NCI-H1436 treated with DMSO at 0.1 percent for 48 hours (cell line): Measurements from ENCODE around the gene CFAP43.

ENCODE experiments used
- DNase-seq: peaks from one replicate; lab custom pipeline; 2025; lab: John Stamatoyannopoulos, UW

Gene CFAP43, protein sequence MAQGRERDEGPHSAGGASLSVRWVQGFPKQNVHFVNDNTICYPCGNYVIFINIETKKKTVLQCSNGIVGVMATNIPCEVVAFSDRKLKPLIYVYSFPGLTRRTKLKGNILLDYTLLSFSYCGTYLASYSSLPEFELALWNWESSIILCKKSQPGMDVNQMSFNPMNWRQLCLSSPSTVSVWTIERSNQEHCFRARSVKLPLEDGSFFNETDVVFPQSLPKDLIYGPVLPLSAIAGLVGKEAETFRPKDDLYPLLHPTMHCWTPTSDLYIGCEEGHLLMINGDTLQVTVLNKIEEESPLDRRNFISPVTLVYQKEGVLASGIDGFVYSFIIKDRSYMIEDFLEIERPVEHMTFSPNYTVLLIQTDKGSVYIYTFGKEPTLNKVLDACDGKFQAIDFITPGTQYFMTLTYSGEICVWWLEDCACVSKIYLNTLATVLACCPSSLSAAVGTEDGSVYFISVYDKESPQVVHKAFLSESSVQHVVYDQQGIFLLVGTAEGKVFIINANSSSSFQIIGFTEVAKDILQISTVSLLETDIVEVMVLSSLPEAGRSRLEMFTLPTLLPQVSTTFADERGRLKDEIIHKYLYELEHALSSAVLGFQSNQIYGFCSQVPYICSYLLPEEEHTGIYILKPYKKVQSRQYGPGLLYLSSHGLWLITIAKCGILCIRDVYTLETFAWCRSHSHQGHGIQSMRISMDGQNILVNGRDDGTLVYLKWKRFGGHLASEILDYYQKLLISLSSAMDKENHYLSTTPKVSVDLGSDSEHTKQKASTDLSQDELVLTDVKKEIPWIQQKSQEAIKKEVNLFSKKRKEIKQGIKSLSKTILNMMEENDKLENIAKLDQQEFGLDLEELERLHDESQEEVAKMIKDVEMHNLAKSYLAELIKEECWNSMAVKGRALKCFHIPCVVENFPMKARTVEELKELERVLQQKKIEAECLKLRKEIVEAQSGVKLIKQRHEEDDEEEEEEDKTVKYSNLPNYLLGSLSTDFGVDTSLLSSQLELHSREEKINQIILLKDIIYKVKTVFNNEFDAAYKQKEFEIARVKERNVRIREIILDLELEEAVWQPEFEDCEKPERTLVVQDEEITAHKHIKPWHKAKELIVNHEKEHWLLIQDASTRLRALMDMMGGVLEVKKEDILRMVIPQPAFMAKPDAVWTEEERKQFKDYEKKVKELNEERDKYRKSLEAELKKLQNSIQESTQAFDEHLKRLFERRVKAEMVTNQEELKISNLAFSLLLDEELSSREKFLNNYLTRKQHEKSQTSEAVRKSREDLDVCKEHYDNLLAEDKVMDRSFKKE (N-terminal part only)

GRCh38 chr10:104231784-104232612, at the start of gene CFAP43:
CFAP43 (minus strand) TSS chr10:104232364; CDS start chr10:104232246, 118 bp downstream.
- DNase-seq = peak; percentile 71

GRCh38 chr10:104281694-104282093, 49.5 kb upstream of the CFAP43 start:
- DNase-seq = no peak

GRCh38 chr10:104279550-104280259, 47.5 kb upstream of the CFAP43 start:
- no peak for DNase-seq

GRCh38 chr10:104277785-104278184, 45.6 kb upstream of the CFAP43 start:
- DNase-seq = no peak

DNA sequence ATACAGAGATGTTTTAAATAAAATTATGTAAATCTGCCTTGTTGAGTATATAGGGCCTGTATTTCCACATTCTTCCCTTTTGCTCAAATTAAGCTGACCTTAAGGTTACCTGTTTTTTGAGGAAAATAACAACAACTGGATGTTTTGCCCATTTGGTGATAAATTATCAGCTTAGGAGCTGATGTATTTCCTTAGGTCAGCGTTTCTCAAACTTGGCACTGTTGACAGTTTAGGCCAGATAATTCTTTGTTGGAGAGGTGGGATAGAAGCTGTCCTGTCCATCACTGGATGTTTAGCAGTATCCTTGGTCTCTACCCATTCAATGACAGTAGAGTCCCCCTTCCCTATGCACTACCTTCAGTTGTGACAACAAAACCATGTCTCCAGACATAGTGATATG, 44.0 kb upstream of the CFAP43 start:
- no peak for DNase-seq

DNA sequence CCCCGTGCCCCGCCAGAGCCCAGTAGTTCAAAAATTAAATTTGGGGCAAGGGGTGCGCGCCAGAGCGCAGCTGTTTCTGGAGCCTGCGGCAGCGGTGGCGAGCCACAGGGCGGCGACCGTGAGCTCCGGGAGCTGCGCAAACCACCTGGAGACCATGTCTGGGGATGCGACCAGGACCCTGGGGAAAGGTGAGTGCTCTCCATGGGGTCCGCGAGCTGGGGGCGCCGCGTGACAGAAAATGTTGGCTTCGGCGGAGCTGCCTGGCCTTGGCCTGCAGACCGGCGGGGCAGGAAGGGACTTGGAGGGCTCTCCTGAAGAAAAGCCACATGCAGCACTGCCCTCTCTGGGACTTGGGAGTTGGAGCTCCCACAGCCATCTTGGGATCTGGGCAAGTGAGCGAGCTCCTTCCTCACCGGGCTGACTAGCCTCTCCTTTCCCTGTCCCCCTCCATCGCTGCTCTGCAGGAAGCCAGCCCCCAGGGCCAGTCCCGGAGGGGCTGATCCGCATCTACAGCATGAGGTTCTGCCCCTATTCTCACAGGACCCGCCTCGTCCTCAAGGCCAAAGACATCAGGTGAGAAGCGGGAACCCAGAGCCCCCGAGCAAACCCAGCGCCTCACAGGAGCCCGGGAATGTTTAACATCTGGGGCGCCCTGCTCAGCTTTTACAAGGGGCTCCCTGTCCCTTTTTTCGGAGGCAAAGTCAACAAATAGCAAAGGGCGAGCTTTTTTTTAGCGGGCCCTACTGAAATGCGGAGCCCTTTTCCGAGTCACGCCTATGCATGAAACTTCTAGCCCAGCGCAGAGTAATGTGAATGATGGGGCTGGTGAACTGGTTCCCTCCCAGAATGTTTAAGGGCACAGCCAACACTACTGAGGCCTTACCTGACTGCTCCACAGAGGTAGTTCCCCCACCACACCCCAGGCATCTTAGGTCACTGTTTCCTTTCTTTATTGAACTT, 42.9 kb upstream of the CFAP43 start:
- DNase-seq = no peak

DNA sequence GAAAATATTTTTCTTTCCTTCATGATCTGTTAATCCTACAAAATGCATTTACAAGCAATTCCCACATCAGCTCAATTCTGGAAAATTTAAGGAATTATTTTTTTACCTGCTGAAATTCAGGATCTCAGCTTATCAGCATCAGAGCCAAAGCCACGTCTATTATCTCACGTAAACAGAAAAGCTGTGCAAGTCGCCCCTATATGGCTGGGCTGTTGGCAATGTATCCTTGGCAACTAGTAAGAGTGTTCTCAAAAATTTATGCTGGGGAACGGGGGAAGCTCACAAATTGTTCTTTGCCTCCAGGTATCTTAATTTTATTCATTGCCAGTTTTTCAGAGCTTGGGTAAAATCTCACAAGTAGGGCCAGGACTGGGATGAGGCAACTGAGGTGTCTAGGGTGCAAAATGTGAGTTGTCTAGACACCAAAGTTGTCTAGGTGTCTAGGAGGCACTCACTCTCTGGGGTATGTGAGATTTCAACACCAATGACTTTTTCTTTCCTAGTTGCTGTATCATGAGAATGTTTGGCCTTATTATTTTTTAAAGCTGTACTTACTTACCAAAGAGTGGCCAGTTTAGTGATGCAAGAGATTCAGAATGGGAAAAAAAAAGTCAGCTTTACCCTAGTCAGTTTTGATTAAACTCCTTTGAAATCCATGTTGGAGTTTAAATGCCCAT, 41.9 kb upstream of the CFAP43 start:
- no peak for DNase-seq

DNA sequence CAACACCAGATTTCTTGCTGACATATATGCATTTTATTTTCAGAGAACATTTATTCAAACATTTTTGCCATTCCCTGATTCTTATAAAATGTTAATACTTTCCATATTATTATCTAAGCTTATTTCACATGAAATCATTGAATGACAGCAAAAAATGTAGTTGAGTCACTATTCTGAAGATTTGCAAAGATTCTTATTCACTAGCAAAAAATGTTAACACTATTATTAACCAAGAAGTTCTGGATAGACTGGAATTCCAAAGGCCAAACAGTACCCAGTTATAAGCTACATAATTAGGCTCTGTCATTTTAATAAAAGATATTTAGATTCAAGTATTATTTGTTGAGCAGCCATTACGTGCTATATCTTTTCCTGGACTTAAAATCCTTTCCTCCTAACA, 41.1 kb upstream of the CFAP43 start:
- no peak for DNase-seq

- DNase-seq = peak; percentile 97
Observed at GRCh38 chr10:104268713-104269645, 36.8 kb upstream of the CFAP43 start, which contains the start of gene GSTO2. GSTO2 (plus strand) TSS chr10:104269184; CDS start chr10:104274916, 5,732 bp downstream.

DNA sequence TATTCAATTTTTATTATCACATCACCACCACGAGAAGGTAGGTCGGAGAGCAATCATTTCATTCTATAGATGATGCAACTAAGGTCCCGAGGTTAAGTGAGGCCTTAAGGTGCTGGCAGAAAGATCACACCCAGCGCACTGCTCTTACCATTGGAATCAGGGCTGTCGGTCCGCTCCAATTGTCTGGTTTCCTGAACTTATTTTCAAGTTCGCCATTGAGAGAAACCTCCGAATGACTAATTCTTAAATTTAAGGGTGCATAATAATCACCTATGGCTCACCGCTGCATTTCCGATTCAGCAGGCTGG, 36.2 kb upstream of the CFAP43 start:
- no peak for DNase-seq

DNA sequence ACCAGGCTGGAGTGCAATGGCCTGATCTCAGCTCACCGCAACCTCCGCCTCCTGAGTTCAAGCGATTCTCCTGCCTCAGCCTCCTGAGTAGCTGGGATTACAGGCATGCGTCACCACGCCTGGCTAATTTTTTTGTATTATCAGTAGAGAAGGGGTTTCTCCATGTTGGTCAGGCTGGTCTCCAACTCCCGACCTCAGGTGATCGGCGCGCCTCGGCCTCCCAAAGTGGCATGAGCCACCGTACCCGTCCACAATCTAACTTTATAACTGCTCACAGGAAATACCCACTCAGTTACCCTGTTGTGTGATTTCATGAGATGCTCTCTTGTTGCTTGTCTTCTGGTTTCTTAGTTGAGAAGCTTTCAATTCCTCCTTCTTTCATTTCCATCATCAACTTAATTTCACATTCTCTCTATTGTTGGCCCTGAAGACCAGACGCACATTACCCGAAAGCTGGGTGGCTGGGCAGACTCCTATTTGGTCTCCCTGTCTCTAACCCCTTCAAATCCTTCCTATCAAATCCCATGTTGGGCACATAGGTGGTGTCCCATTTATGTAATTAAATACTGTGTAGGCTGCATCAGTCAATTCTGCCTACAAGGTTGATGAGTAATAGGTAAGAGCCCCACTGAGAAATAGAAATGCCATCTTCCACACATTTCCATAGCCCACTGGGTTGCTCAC, 35.7 kb upstream of the CFAP43 start:
- DNase-seq = no peak

DNA sequence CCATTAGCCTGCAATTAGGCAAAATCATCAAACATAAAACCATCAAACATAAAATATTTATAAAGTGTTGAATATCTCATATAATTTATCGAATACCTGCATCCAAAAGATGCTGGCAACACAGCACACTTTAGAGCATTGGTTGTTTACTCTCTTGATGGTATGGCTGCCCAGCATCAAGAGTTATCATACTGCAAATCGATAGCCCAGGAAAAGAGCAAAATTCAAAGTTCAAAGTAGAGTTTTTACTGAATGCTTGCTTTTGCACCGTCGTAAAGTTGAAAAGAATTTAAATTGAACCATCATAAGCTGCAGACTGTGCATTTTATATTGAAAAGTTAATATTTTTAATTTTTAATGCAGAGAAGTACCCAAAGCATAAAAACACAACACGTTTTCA, 32.6 kb upstream of the CFAP43 start:
- no peak for DNase-seq

DNA sequence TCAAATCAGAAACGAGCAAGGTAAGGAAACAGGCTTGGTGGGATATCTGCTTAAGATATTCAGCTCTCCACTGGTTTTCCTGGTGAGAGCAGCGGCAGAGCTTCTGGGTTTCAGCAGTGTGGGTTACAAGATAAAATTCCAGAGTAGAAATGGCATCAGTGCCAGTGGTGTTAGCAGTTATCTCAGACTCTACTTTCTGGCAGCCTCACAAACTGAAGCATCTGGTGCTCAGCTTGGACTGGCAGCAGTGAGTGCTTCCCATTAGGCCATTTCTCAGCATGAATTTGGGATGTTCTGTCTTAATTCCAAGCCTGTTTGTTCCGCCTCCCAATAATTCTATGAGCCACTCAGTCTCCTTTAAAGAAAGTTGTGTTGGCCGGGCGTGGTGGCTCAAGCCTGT, 29.9 kb upstream of the CFAP43 start:
- DNase-seq = no peak

- no peak for DNase-seq
Observed at GRCh38 chr10:104260775-104261115, 28.6 kb upstream of the CFAP43 start.

GRCh38 chr10:104259999-104260774, 28.0 kb upstream of the CFAP43 start:
- DNase-seq = no peak

GRCh38 chr10:104259456-104259855, 27.3 kb upstream of the CFAP43 start:
- no peak for DNase-seq

DNA sequence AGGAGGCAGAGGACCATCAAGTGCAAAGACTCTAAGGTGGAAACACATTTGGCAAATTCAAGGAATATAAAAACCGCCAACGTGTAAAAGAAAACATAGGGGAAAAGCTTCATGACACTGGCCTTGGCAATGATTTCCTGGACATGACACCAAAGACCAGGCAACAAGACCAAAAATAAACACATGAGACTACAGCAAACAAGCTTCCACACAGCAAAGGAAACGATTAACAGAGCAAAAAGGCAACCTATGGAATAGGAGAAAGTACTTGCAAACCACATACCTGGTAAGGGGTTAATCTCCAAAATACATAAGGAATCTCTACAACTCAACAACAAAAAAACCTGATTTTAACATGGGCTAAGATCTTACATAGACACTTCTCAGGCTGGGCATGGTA, 26.0 kb upstream of the CFAP43 start:
- DNase-seq = no peak
